Vagina (tissue), 2 donors: ENCODE results near the gene GPX7. TPM values are rescaled to one million over a fixed set of nuclear protein-coding genes. Genes with fewer than 3 reads are reported as not detected.

ENCODE experiments used
- DNase-seq, 2 donors: peaks; one replicate each; pipeline ENCODE4 v3.0.0-alpha.2; 2017; ENCODE audit errors: extremely low spot score in 2 of 2
- H3K27ac ChIP-seq: fragments of 200-600 bp; sonication (generic); one replicate; pipeline ENCODE4 v1.5.1; 2019
- H3K27me3 ChIP-seq: fragments of 200-600 bp; sonication (generic); one replicate; pipeline ENCODE4 v1.5.1; 2019
- H3K36me3 ChIP-seq, 2 donors: fragments of 200-600 bp; sonication (generic); one replicate each; pipeline ENCODE4 v1.5.1; 2017 to 2019
- H3K4me1 ChIP-seq: fragments of 200-600 bp; sonication (generic); one replicate; pipeline ENCODE4 v1.5.1; 2019
- H3K4me3 ChIP-seq, 2 donors: fragments of 200-600 bp; sonication (generic); 1 replicate in 1 of 2; 2 replicates in 1 of 2; pipeline ENCODE4 v1.5.1; 2016 to 2019
- H3K9me3 ChIP-seq: fragments of 200-600 bp; sonication (generic); one replicate; pipeline ENCODE4 v1.5.1; 2019
- CTCF ChIP-seq, 3 experiments: fragments of 450-650 bp in 2 of 3; fragments of 200-600 bp in 1 of 3; sonication (generic) in 1 of 3; IDR thresholded peaks; one replicate each; pipeline ENCODE4 v1.5.1; 2017 to 2019; ENCODE audit warnings: antibody characterized with exemption in 3 of 3, mild to moderate bottlenecking in 2 of 3, moderate library complexity in 2 of 3
- POLR2A ChIP-seq, 2 donors: fragments of 450-650 bp; IDR thresholded peaks; one replicate each; pipeline ENCODE4 v1.6.1; 2017; ENCODE audit warnings: antibody characterized with exemption in 2 of 2, mild to moderate bottlenecking in 2 of 2, moderate library complexity in 2 of 2
- POLR2AphosphoS5 ChIP-seq, 2 donors: sonication (generic); formaldehyde crosslinking; IDR thresholded peaks; one replicate each; pipeline ENCODE4 v1.9.0; 2017; ENCODE audit warnings: antibody characterized with exemption in 2 of 2, mild to moderate bottlenecking in 2 of 2, low read depth in 1 of 2; ENCODE audit not compliant: insufficient read depth in 1 of 2
- intact Hi-C: fragments of 100-400 bp; cut with DNase I; formaldehyde crosslinking; loops from one replicate; pipeline ENCODE4 v1.15.1; 2023
- total RNA-seq: library from RNA; depleted of rRNA; stranded (reverse); fragments of >200 nt; gene quantifications from one replicate; pipeline ENCODE4 v1.2.3, GENCODE V29; 2016

Gene GPX7
- total RNA-seq, 1 donor from 2014 or later = 9.8 TPM

DNA sequence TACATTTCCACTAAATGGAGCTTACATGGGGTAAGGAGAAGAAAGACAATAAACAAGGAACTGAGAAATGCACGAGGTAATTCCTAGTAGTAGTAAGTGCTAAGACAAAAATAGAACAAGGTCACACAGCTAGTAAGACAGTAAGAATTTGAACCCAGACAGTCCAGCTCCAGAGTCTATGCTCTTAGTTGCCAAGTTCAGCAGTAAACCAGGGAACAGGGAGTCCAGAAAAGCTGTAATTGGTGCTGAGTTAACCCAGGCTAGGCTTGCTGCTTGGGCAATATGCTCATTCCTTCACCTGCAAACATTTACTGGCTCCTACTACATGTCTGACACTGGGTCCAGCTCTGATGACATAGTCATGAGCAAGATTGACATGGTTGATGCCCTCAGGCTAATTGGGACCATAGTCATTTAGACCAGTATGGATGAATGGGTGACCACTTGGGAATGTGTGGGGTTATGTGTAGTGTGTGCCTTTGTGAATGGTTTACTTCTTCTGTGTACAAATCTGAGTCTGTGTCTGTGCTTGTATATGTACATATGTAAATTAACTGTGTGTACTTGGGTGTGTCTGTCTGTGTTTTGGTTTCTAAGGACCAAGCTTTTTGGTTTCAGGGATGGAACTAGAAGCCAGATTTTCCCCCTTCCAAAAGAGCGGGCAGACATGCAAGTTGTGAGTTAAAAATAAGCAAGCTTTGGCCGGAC lies 2.0 kb downstream of the GPX7 start:
- Histone ChIP-seq H3K27ac (peak overlapping the region; percentile 93), H3K27me3 (no peaks in the 10 kb centered on the region), H3K36me3 (peaks cover 0 to 17% of the 10 kb centered on the region in 2 donors), H3K4me3 (no peak overlapping the region), H3K9me3 (no peaks in the 10 kb centered on the region), H3K4me1 (peaks cover 32% of the 10 kb centered on the region)
- DNase-seq = no peak
- TF ChIP-seq POLR2A (IDR thresholded peaks at IDR 0.05) (no peak), CTCF (IDR thresholded peaks at IDR 0.05) (no peak), POLR2AphosphoS5 (IDR thresholded peaks at IDR 0.05; ENCODE audit: insufficient read depth in 1 of 2, low read depth in 1 of 2) (no peak)
- intact Hi-C loops = no loop called here

DNA sequence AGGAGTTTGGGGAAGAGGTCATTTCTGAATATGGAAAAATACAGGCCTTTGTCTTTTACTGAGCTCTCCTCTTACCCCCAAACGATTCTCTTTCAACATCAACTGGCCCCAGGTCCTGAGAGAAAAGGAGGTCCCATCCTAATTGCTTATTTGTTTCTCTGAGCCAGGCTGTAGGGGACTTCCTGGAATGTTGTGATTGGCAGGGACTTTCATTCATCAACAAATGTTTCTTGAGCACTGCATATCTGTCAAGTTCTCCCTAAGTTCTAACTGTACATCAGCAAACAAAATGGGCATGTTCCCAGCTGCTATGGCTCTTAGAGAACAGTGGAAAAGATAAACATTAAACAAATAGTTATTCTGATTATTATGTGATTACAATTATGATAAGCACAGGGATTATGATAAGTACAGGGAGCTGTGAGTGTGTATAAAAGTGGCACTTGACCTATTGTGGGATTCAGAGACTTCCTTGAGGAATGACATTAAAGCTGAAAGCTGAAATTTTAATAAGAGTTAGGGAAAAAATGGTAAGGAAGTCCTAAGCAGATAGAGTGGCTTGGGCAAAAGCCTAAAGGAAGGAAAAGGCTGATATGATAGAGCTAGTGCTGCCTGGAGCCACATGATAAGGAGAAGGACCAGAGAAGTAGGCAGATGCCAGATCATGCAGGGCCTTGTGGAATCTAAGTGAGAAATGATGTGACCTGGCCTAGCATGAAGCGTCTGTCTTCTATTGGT lies 11.6 kb downstream of the GPX7 start:
- Histone ChIP-seq H3K36me3 (no peaks in the 10 kb centered on the region), H3K4me3 (no peak overlapping the region), H3K27ac (no peak overlapping the region), H3K4me1 (no peaks in the 10 kb centered on the region), H3K27me3 (no peaks in the 10 kb centered on the region), H3K9me3 (no peaks in the 10 kb centered on the region)
- intact Hi-C loops = no loop called here
- TF ChIP-seq CTCF (IDR thresholded peaks at IDR 0.05) (no peak), POLR2A (IDR thresholded peaks at IDR 0.05) (no peak)
- DNase-seq = no peak

DNA sequence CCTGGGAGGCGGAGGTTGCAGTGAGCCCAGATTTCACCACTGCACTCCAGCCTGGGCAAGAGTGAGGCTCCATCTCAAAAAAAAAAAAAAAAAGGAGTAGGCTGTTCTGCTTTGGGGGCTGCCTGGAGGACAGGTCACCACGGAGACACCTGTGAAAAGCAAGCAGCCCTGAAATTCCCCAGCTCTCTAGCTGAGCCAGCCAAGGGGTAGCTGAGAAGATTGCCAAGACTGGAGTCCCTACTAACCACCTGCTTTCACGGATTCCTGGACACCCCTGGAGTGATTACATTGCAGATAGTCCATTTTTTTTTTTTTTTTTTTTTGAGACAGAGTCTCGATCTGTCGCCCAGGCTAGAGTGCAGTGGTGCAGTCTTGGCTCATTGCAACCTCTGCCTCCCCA lies 12.5 kb downstream of the GPX7 start:
- intact Hi-C loops = no loop called here

GRCh38 chr1:52615489-52616042 lies 13.4 kb downstream of the GPX7 start:
- Histone ChIP-seq H3K9me3 (no peaks in the 10 kb centered on the region), H3K4me1 (no peaks in the 10 kb centered on the region), H3K27me3 (no peaks in the 10 kb centered on the region), H3K27ac (no peak overlapping the region), H3K4me3 (no peak overlapping the region), H3K36me3 (no peaks in the 10 kb centered on the region)
- no peak for TF ChIP-seq POLR2A (IDR thresholded peaks at IDR 0.05)
- no peak for TF ChIP-seq POLR2AphosphoS5 (IDR thresholded peaks at IDR 0.05; ENCODE audit: insufficient read depth in 1 of 2, low read depth in 1 of 2)
- TF ChIP-seq CTCF (IDR thresholded peaks at IDR 0.05) = no peak
- intact Hi-C loops = no loop called here
- DNase-seq = no peak

More for the DNA sequence above, 12.5 kb downstream of the GPX7 start:
- Histone ChIP-seq H3K4me3 (no peak overlapping the region), H3K27me3 (no peaks in the 10 kb centered on the region), H3K4me1 (no peaks in the 10 kb centered on the region), H3K9me3 (no peaks in the 10 kb centered on the region), H3K27ac (no peak overlapping the region), H3K36me3 (no peaks in the 10 kb centered on the region)
- TF ChIP-seq POLR2A (IDR thresholded peaks at IDR 0.05) (no peak), CTCF (IDR thresholded peaks at IDR 0.05) (no peak), POLR2AphosphoS5 (IDR thresholded peaks at IDR 0.05; ENCODE audit: insufficient read depth in 1 of 2, low read depth in 1 of 2) (no peak)
- no peak for DNase-seq

DNA sequence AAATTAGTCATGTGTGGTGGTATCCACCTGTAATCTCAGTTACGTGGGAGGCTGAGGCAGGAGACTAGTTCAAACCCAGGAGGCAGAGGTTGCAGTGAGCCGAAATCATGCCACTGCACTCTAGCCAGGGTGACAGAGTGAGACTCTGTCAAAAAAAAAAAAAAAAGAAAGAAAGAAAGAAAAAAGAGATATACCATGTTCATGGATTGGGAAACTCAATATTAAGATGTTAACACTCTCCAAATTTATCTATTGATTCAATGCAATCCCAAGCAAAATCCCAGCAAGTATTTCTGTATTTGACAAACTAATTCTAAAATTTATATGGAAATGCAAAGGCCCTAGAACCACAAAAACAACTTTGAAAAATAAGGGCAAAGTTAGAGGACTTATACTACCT lies 19.8 kb downstream of the GPX7 start:
- Histone ChIP-seq H3K9me3 (no peaks in the 10 kb centered on the region), H3K4me1 (no peaks in the 10 kb centered on the region), H3K4me3 (no peak overlapping the region), H3K27ac (no peak overlapping the region), H3K36me3 (no peaks in the 10 kb centered on the region), H3K27me3 (no peaks in the 10 kb centered on the region)
- TF ChIP-seq CTCF (IDR thresholded peaks at IDR 0.05) (no peak), POLR2AphosphoS5 (IDR thresholded peaks at IDR 0.05; ENCODE audit: insufficient read depth in 1 of 2, low read depth in 1 of 2) (no peak)
- intact Hi-C loops = no loop called here
- no peak for DNase-seq
